ENCODE data around the gene MEX3D. TPM values are rescaled to one million over a fixed set of nuclear protein-coding genes. Genes with fewer than 3 reads are reported as not detected.

The MEX3D gene
- total RNA-seq, 2 experiments from 2014 or later, result 5.0 to 5.5 TPM

GRCh38 chr19:1563251-1563650 is 4.9 kb downstream of the MEX3D start:
- intact Hi-C loops (cut with micrococcal nuclease), result no loop called here
- CTCF ChIA-PET, result interaction anchor here (2.3 kb wide), 1 partner anchor 17 kb away, joined by 9 read pairs; no protein-coding TSS in a partner anchor
- no peaks in the 10 kb centered on the region for H3K9me3 Mint-ChIP-seq
- H3K27ac Mint-ChIP-seq, result no peak overlapping the region
- H3K27me3 Mint-ChIP-seq, result no peaks in the 10 kb centered on the region
- H3K36me3 Mint-ChIP-seq (ENCODE audit: low read depth), result no peaks in the 10 kb centered on the region
- no peak for TF ChIP-seq CTCF (IDR thresholded peaks at IDR 0.05)
- DNase-seq (no peak), ATAC-seq (no peak)
- no peaks in the 10 kb centered on the region for H3K4me1 Mint-ChIP-seq (ENCODE audit: low read depth)
- POLR2A ChIA-PET, result no interaction called here
- no peak overlapping the region for H3K4me3 Mint-ChIP-seq

GRCh38 chr19:1561236-1561842 is 6.8 kb downstream of the MEX3D start:
- no peak for DNase-seq
- Mint-ChIP-seq H3K27ac (no peak overlapping the region), H3K9me3 (no peaks in the 10 kb centered on the region), H3K27me3 (no peaks in the 10 kb centered on the region), H3K36me3 (ENCODE audit: low read depth) (no peaks in the 10 kb centered on the region), H3K4me1 (ENCODE audit: low read depth) (no peaks in the 10 kb centered on the region), H3K4me3 (no peak overlapping the region)
- intact Hi-C loops (cut with micrococcal nuclease), result no loop called here
- ChIA-PET CTCF (interaction anchor here (1.9 kb wide), 1 partner anchor 15 kb away, joined by 6 read pairs; no protein-coding TSS in a partner anchor), POLR2A (no interaction called here)
- TF ChIP-seq CTCF (IDR thresholded peaks at IDR 0.05), result no peak
- no peak for ATAC-seq

GRCh38 chr19:1560286-1560882 is 7.7 kb downstream of the MEX3D start:
- intact Hi-C loops (cut with micrococcal nuclease), result no loop called here
- Mint-ChIP-seq H3K27ac (no peak overlapping the region), H3K9me3 (no peaks in the 10 kb centered on the region), H3K4me1 (ENCODE audit: low read depth) (no peaks in the 10 kb centered on the region), H3K36me3 (ENCODE audit: low read depth) (no peaks in the 10 kb centered on the region), H3K4me3 (no peak overlapping the region), H3K27me3 (no peaks in the 10 kb centered on the region)
- CTCF ChIA-PET, result interaction anchor here (1.9 kb wide), 1 partner anchor 14 kb away, joined by 6 read pairs; no protein-coding TSS in a partner anchor
- no peak for TF ChIP-seq CTCF (IDR thresholded peaks at IDR 0.05)
- no peak for ATAC-seq
- DNase-seq, result no peak
- POLR2A ChIA-PET, result no interaction called here

- no peak for TF ChIP-seq CTCF (IDR thresholded peaks at IDR 0.05)
- no peak overlapping the region for H3K4me3 Mint-ChIP-seq
- POLR2A ChIA-PET, result interaction anchor here (0.6 kb wide), 1 partner anchor 1928 kb away, joined by 3 read pairs; no protein-coding TSS in a partner anchor
- intact Hi-C loops (cut with micrococcal nuclease), result no loop called here
- no peaks in the 10 kb centered on the region for H3K27me3 Mint-ChIP-seq
- H3K27ac Mint-ChIP-seq, result no peak overlapping the region
- DNase-seq, result no peak
- H3K4me1 Mint-ChIP-seq (ENCODE audit: low read depth), result no peaks in the 10 kb centered on the region
- CTCF ChIA-PET, result no interaction called here
- no peak for ATAC-seq
- H3K36me3 Mint-ChIP-seq (ENCODE audit: low read depth), result no peaks in the 10 kb centered on the region
- H3K9me3 Mint-ChIP-seq, result no peaks in the 10 kb centered on the region
These were observed 9.6 kb downstream of the MEX3D start for GRCh38 chr19:1558552-1558951.

GRCh38 chr19:1556390-1557070 is 11.6 kb downstream of the MEX3D start:
- ChIA-PET POLR2A (interaction anchor here (0.6 kb wide), 1 partner anchor 266 kb away, joined by 3 read pairs; no protein-coding TSS in a partner anchor), CTCF (no interaction called here)
- ATAC-seq (no peak), DNase-seq (no peak)
- intact Hi-C loops (cut with micrococcal nuclease), result no loop called here
- no peak for TF ChIP-seq CTCF (IDR thresholded peaks at IDR 0.05)
- Mint-ChIP-seq H3K9me3 (no peaks in the 10 kb centered on the region), H3K36me3 (ENCODE audit: low read depth) (no peaks in the 10 kb centered on the region), H3K4me3 (no peak overlapping the region), H3K27me3 (no peaks in the 10 kb centered on the region), H3K4me1 (ENCODE audit: low read depth) (no peaks in the 10 kb centered on the region), H3K27ac (no peak overlapping the region)
